Body of pancreas (tissue), 4 donors: Measurements from ENCODE around the gene NOXA1. TPM values are rescaled to one million over a fixed set of nuclear protein-coding genes. Genes with fewer than 3 reads are reported as not detected.
A peak's percentile ranks its signal among the peaks of the same experiment; 100 is the strongest.

ENCODE experiments used
- ATAC-seq: fragments of 150-250 bp; one replicate; pipeline ENCODE4 v1.9.1; 2016
- DNase-seq, 4 donors: peaks; one replicate each; pipeline ENCODE4 v3.0.0-alpha.2; 2019
- H3K27ac ChIP-seq, 4 donors: fragments of 200-600 bp; sonication (generic); 1 replicate in 3 of 4; 2 replicates in 1 of 4; pipeline versions ENCODE4 v1.5.1 to v1.6.1; 2016 to 2019; ENCODE audit warnings: mild to moderate bottlenecking in 1 of 4, mixed read lengths in 1 of 4, moderate library complexity in 1 of 4
- H3K27me3 ChIP-seq, 2 donors: fragments of 200-600 bp; sonication (generic); one replicate each; pipeline ENCODE4 v1.6.0; 2016; ENCODE audit warnings: mild to moderate bottlenecking in 1 of 2
- H3K36me3 ChIP-seq, 2 donors: fragments of 200-600 bp; sonication (generic); replicated peaks in 1 of 2; 2 replicates each; pipeline ENCODE4 v1.5.1; 2016; ENCODE audit warnings: low read depth in 2 of 2; ENCODE audit not compliant: insufficient read depth in 1 of 2
- H3K4me1 ChIP-seq: fragments of 200-600 bp; sonication (generic); one replicate; pipeline ENCODE4 v1.6.0; 2016
- H3K4me3 ChIP-seq, 2 donors: fragments of 200-600 bp; sonication (generic); 1 replicate in 1 of 2; 2 replicates in 1 of 2; pipeline ENCODE4 v1.5.1; 2016 to 2019
- H3K9me3 ChIP-seq, 3 donors: fragments of 200-600 bp; sonication (generic); 1 replicate in 2 of 3; 2 replicates in 1 of 3; pipeline ENCODE4 v1.5.1; 2016
- CTCF ChIP-seq, 7 experiments: fragments of 450-650 bp in 4 of 7; fragments of 200-600 bp in 3 of 7; sonication (generic) in 3 of 7; IDR thresholded peaks; one replicate each; pipeline ENCODE4 v1.5.1; 2016 to 2019; ENCODE audit warnings: antibody characterized with exemption in 7 of 7
- POLR2A ChIP-seq, 3 donors: fragments of 450-650 bp; IDR thresholded peaks; one replicate each; pipeline ENCODE4 v1.6.1; 2016; ENCODE audit warnings: antibody characterized with exemption in 3 of 3, mild to moderate bottlenecking in 2 of 3
- WGBS, 2 donors: methylation state at CpG; one replicate each; pipeline ENCODE4 v1.1.5; 2017; 5-methylcytosine and 5-hydroxymethylcytosine counted together
- intact Hi-C: fragments of 100-400 bp; cut with DNase I; formaldehyde crosslinking; loops from one replicate; pipeline ENCODE4 v1.15.1; 2023
- total RNA-seq, 2 donors: library from RNA; depleted of rRNA; stranded (reverse); fragments of >200 nt; gene quantifications; one replicate each; pipeline ENCODE4 v1.1.0, GENCODE V29; 2016

The NOXA1 gene
- total RNA-seq, 2 donors from 2014 or later: 7.3 to 12.9 TPM

GRCh38 chr9:137429974-137430722, 7.0 kb downstream of the NOXA1 start:
- Histone ChIP-seq H3K27me3 (no peaks in the 10 kb centered on the region), H3K4me1 (peaks cover 13% of the 10 kb centered on the region), H3K9me3 (no peaks in the 10 kb centered on the region), H3K4me3 (no peak overlapping the region), H3K36me3 (no peaks in the 10 kb centered on the region), H3K27ac (no peak overlapping the region)
- DNase-seq (peak in 2 of 4 donors; percentile 22 to 42), ATAC-seq (no peak)
- intact Hi-C loops: no loop called here
- TF ChIP-seq POLR2A (IDR thresholded peaks at IDR 0.05) (no peak), CTCF (IDR thresholded peaks at IDR 0.05) (no peak)
- 67 to 69% methylated on average over 5 to 34 of the region's 34 CpGs for WGBS, 2 donors

- WGBS, 2 donors: 85 to 88% methylated on average over 6 to 21 of the region's 27 CpGs
- no peak overlapping the region for H3K4me3 ChIP-seq
- no peak for TF ChIP-seq CTCF (IDR thresholded peaks at IDR 0.05)
- TF ChIP-seq POLR2A (IDR thresholded peaks at IDR 0.05): no peak
Observed at GRCh38 chr9:137430723-137431415, 7.7 kb downstream of the NOXA1 start.

GRCh38 chr9:137431416-137431931, 8.3 kb downstream of the NOXA1 start:
- Histone ChIP-seq H3K4me1 (peaks cover 13% of the 10 kb centered on the region), H3K27me3 (no peaks in the 10 kb centered on the region), H3K9me3 (no peaks in the 10 kb centered on the region), H3K4me3 (no peak overlapping the region), H3K27ac (no peak overlapping the region), H3K36me3 (no peaks in the 10 kb centered on the region)
- 83 to 100% methylated on average over 8 to 18 of the region's 21 CpGs for WGBS, 2 donors
- DNase-seq: peak in 1 of 4 donors; percentile 8
- TF ChIP-seq CTCF (IDR thresholded peaks at IDR 0.05): no peak
- no peak for TF ChIP-seq POLR2A (IDR thresholded peaks at IDR 0.05)
- intact Hi-C loops: no loop called here
- ATAC-seq: no peak

More at GRCh38 chr9:137430723-137431415, 7.7 kb downstream of the NOXA1 start:
- H3K9me3 ChIP-seq: no peaks in the 10 kb centered on the region
- peak in 1 of 4 donors; percentile 9 for DNase-seq
- H3K4me1 ChIP-seq: peaks cover 13% of the 10 kb centered on the region
- no peaks in the 10 kb centered on the region for H3K36me3 ChIP-seq
- H3K27me3 ChIP-seq: no peaks in the 10 kb centered on the region
- H3K27ac ChIP-seq: no peak overlapping the region
- no peak for ATAC-seq
- intact Hi-C loops: no loop called here

- Histone ChIP-seq H3K9me3 (no peaks in the 10 kb centered on the region), H3K27ac (no peak overlapping the region), H3K27me3 (no peaks in the 10 kb centered on the region), H3K4me3 (no peak overlapping the region), H3K4me1 (peaks cover 25% of the 10 kb centered on the region), H3K36me3 (no peaks in the 10 kb centered on the region)
- TF ChIP-seq CTCF (IDR thresholded peaks at IDR 0.05) (no peak), POLR2A (IDR thresholded peaks at IDR 0.05) (no peak)
- intact Hi-C loops: no loop called here
- ATAC-seq: no peak
- DNase-seq: peak in 1 of 4 donors; percentile 13
- WGBS, 2 donors: 84% methylated on average over 14 of the region's 20 CpGs; no CpG with 5 or more reads in 1 of the 2 donors
Observed at GRCh38 chr9:137432687-137433348, 9.6 kb downstream of the NOXA1 start.
